BLaER1 treated with 17β-estradiol and CSF1 and Interleukin-3, amounts not matched to agents 10 nM and 100 nM (cell line): ENCODE results near the gene VTI1A.

ENCODE experiments used
- H3K27ac ChIP-seq, 11 experiments: shearing (Covaris generic); formaldehyde crosslinking; 2 replicates each; pipeline ENCODE4 v1.8.1; 2022
- H3K27me3 ChIP-seq, 11 experiments: shearing (Covaris generic); formaldehyde crosslinking; 2 replicates each; pipeline ENCODE4 v1.8.1; 2022
- H3K36me3 ChIP-seq, 11 experiments: shearing (Covaris generic); formaldehyde crosslinking; 2 replicates each; pipeline ENCODE4 v1.8.1; 2022
- H3K4me1 ChIP-seq, 10 experiments: shearing (Covaris generic); formaldehyde crosslinking; 2 replicates each; pipeline ENCODE4 v1.8.1; 2022
- H3K4me2 ChIP-seq, 11 experiments: shearing (Covaris generic); formaldehyde crosslinking; 2 replicates each; pipeline ENCODE4 v1.8.1; 2022
- H3K4me3 ChIP-seq, 10 experiments: shearing (Covaris generic); formaldehyde crosslinking; 2 replicates each; pipeline ENCODE4 v1.8.1; 2022
- H3K9ac ChIP-seq, 11 experiments: shearing (Covaris generic); formaldehyde crosslinking; 2 replicates each; pipeline ENCODE4 v1.8.1; 2022
- H3K9me3 ChIP-seq, 11 experiments: shearing (Covaris generic); formaldehyde crosslinking; replicated peaks in 1 of 11; 2 replicates each; pipeline ENCODE4 v1.8.1; 2022
- H4K20me1 ChIP-seq, 11 experiments: shearing (Covaris generic); formaldehyde crosslinking; 2 replicates each; pipeline ENCODE4 v1.8.1; 2022
- Cebpa-rat ChIP-seq, 11 experiments: shearing (Covaris generic); IDR thresholded peaks; 2 replicates each; pipeline ENCODE4 v1.8.1; 2022

Gene VTI1A

GRCh38 chr10:112639298-112639697, 192.3 kb downstream of the VTI1A start:
- H3K27me3 ChIP-seq = no peaks in the 10 kb centered on the region
- no peak for TF ChIP-seq Cebpa-rat (IDR thresholded peaks at IDR 0.05)
- H3K9ac ChIP-seq = no peak overlapping the region
- H3K36me3 ChIP-seq = no peaks in the 10 kb centered on the region; a peak in 1 of 22 replicates
- no peaks in the 10 kb centered on the region for H3K9me3 ChIP-seq
- no peak overlapping the region for H3K4me3 ChIP-seq
- H4K20me1 ChIP-seq = peaks cover 0 to 4% (median 0%) of the 10 kb centered on the region in 11 experiments; a peak in 1 of 22 replicates
- no peak overlapping the region for H3K27ac ChIP-seq
- H3K4me2 ChIP-seq = no peak overlapping the region
- H3K4me1 ChIP-seq = peaks cover 0 to 8% (median 3%) of the 10 kb centered on the region in 10 experiments; a peak in 4 of 20 replicates

GRCh38 chr10:112640638-112641037, 193.6 kb downstream of the VTI1A start:
- no peaks in the 10 kb centered on the region for H3K27me3 ChIP-seq
- no peak overlapping the region for H3K4me2 ChIP-seq
- H3K9me3 ChIP-seq = no peaks in the 10 kb centered on the region
- TF ChIP-seq Cebpa-rat (IDR thresholded peaks at IDR 0.05) = no peak
- no peak overlapping the region for H3K4me3 ChIP-seq
- no peak overlapping the region for H3K9ac ChIP-seq
- H3K27ac ChIP-seq = no peak overlapping the region
- H4K20me1 ChIP-seq = peaks cover 0 to 3% (median 0%) of the 10 kb centered on the region in 11 experiments; a peak in 1 of 22 replicates
- no peaks in the 10 kb centered on the region for H3K36me3 ChIP-seq
- peaks cover 0 to 2% (median 0%) of the 10 kb centered on the region in 10 experiments; a peak in 3 of 20 replicates for H3K4me1 ChIP-seq

- Histone ChIP-seq H3K27me3 (no peaks in the 10 kb centered on the region), H3K27ac (no peak overlapping the region), H3K4me2 (no peak overlapping the region), H3K4me1 (no peaks in the 10 kb centered on the region), H3K4me3 (no peak overlapping the region), H4K20me1 (no peaks in the 10 kb centered on the region), H3K9ac (no peak overlapping the region), H3K9me3 (no peaks in the 10 kb centered on the region), H3K36me3 (peaks cover 0 to 9% (median 0%) of the 10 kb centered on the region in 11 experiments; a peak in 2 of 22 replicates)
- no peak for TF ChIP-seq Cebpa-rat (IDR thresholded peaks at IDR 0.05)
Observed at GRCh38 chr10:112643600-112644264, 196.7 kb downstream of the VTI1A start.

- Histone ChIP-seq H3K4me2 (no peak overlapping the region), H3K4me1 (no peaks in the 10 kb centered on the region), H3K27ac (no peak overlapping the region), H4K20me1 (no peaks in the 10 kb centered on the region), H3K9me3 (no peaks in the 10 kb centered on the region), H3K27me3 (no peaks in the 10 kb centered on the region), H3K4me3 (no peak overlapping the region), H3K36me3 (peaks cover 0 to 9% (median 0%) of the 10 kb centered on the region in 11 experiments; a peak in 2 of 22 replicates), H3K9ac (no peak overlapping the region)
- no peak for TF ChIP-seq Cebpa-rat (IDR thresholded peaks at IDR 0.05)
Observed at GRCh38 chr10:112644265-112644645, 197.2 kb downstream of the VTI1A start.

- no peak for TF ChIP-seq Cebpa-rat (IDR thresholded peaks at IDR 0.05)
- peaks cover 0 to 31% (median 4%) of the 10 kb centered on the region in 11 experiments; a peak in 3 of 22 replicates for H3K36me3 ChIP-seq
- no peaks in the 10 kb centered on the region for H3K4me1 ChIP-seq
- H3K27me3 ChIP-seq = no peaks in the 10 kb centered on the region
- no peaks in the 10 kb centered on the region for H4K20me1 ChIP-seq
- H3K4me3 ChIP-seq = no peak overlapping the region
- no peak overlapping the region for H3K27ac ChIP-seq
- no peaks in the 10 kb centered on the region for H3K9me3 ChIP-seq
- no peak overlapping the region for H3K4me2 ChIP-seq
- no peak overlapping the region for H3K9ac ChIP-seq
Observed at GRCh38 chr10:112649006-112649821, 202.2 kb downstream of the VTI1A start.

GRCh38 chr10:112649822-112650152, 202.8 kb downstream of the VTI1A start:
- TF ChIP-seq Cebpa-rat (IDR thresholded peaks at IDR 0.05) = no peak
- no peaks in the 10 kb centered on the region for H3K27me3 ChIP-seq
- no peak overlapping the region for H3K4me2 ChIP-seq
- H3K9ac ChIP-seq = no peak overlapping the region
- peaks cover 0 to 31% (median 4%) of the 10 kb centered on the region in 11 experiments; a peak in 3 of 22 replicates for H3K36me3 ChIP-seq
- no peaks in the 10 kb centered on the region for H3K4me1 ChIP-seq
- no peaks in the 10 kb centered on the region for H3K9me3 ChIP-seq
- no peak overlapping the region for H3K27ac ChIP-seq
- no peak overlapping the region for H3K4me3 ChIP-seq
- H4K20me1 ChIP-seq = no peaks in the 10 kb centered on the region

- Histone ChIP-seq H3K4me3 (no peak overlapping the region), H3K27me3 (no peaks in the 10 kb centered on the region), H3K36me3 (peaks cover 0 to 35% (median 4%) of the 10 kb centered on the region in 11 experiments; a peak in 3 of 22 replicates), H3K4me1 (no peaks in the 10 kb centered on the region), H3K27ac (no peak overlapping the region), H4K20me1 (no peaks in the 10 kb centered on the region), H3K9me3 (no peaks in the 10 kb centered on the region), H3K9ac (no peak overlapping the region), H3K4me2 (no peak overlapping the region)
- no peak for TF ChIP-seq Cebpa-rat (IDR thresholded peaks at IDR 0.05)
Observed at GRCh38 chr10:112650588-112651030, 203.6 kb downstream of the VTI1A start.

GRCh38 chr10:112653215-112653614, 206.2 kb downstream of the VTI1A start:
- TF ChIP-seq Cebpa-rat (IDR thresholded peaks at IDR 0.05) = peak in 8 of 11 experiments; percentile 8 to 81 (median 40); a peak in 9 of 22 replicates
- H3K4me1 ChIP-seq = no peaks in the 10 kb centered on the region
- no peaks in the 10 kb centered on the region for H3K9me3 ChIP-seq
- peaks cover 0 to 37% (median 4%) of the 10 kb centered on the region in 11 experiments; a peak in 5 of 22 replicates for H3K36me3 ChIP-seq
- no peak overlapping the region for H3K9ac ChIP-seq
- no peak overlapping the region for H3K4me3 ChIP-seq
- no peak overlapping the region for H3K4me2 ChIP-seq
- H3K27me3 ChIP-seq = no peaks in the 10 kb centered on the region
- H4K20me1 ChIP-seq = no peaks in the 10 kb centered on the region
- no peak overlapping the region for H3K27ac ChIP-seq

- H3K27me3 ChIP-seq = no peaks in the 10 kb centered on the region
- H3K4me2 ChIP-seq = no peak overlapping the region
- TF ChIP-seq Cebpa-rat (IDR thresholded peaks at IDR 0.05) = no peak
- H3K4me1 ChIP-seq = no peaks in the 10 kb centered on the region
- no peaks in the 10 kb centered on the region for H4K20me1 ChIP-seq
- no peak overlapping the region for H3K27ac ChIP-seq
- no peak overlapping the region for H3K9ac ChIP-seq
- no peaks in the 10 kb centered on the region for H3K9me3 ChIP-seq
- H3K4me3 ChIP-seq = no peak overlapping the region
- peaks cover 0 to 38% (median 4%) of the 10 kb centered on the region in 11 experiments; a peak in 5 of 22 replicates for H3K36me3 ChIP-seq
Observed at GRCh38 chr10:112653851-112654250, 206.8 kb downstream of the VTI1A start.
